GM12878 (cell line): ENCODE results near the gene CPLX1.

Source experiments
- BRCA1 ChIP-seq: IDR thresholded peaks from 2 replicates; pipeline ENCODE4 v1.6.1; 2011; ENCODE audit warnings: low read depth, low read length, improper control_type of control experiment
- ESRRA ChIP-seq: IDR thresholded peaks from 2 replicates; pipeline ENCODE4 v1.6.1; 2012; ENCODE audit warnings: mild to moderate bottlenecking, low read length, improper control_type of control experiment
- MAX ChIP-seq: IDR thresholded peaks from 2 replicates; pipeline ENCODE4 v1.6.1; 2012; ENCODE audit warnings: low read depth, low read length, improper control_type of control experiment
- MEF2A ChIP-seq: IDR thresholded peaks from 2 replicates; pipeline ENCODE4 v1.6.1; 2011; ENCODE audit warnings: low read depth, mild to moderate bottlenecking, low read length, moderate library complexity; ENCODE audit not compliant: insufficient read depth
- NR2C2 ChIP-seq: IDR thresholded peaks from 2 replicates; pipeline ENCODE4 v1.6.1; 2011; ENCODE audit warnings: borderline replicate concordance, low read depth; ENCODE audit not compliant: control insufficient read depth, insufficient read length
- PKNOX1 ChIP-seq: fragments of 450-650 bp; IDR thresholded peaks from 2 replicates; pipeline ENCODE4 v1.6.1; 2016; ENCODE audit warnings: mild to moderate bottlenecking
- RAD51 ChIP-seq: fragments of 450-650 bp; IDR thresholded peaks from 2 replicates; pipeline ENCODE4 v1.6.1; 2016; ENCODE audit warnings: moderate library complexity, mild to moderate bottlenecking, inconsistent platforms
- RBBP5 ChIP-seq: fragments of 200-600 bp; sonication (generic); conservative IDR thresholded peaks from 2 replicates; pipeline ENCODE4 v1.6.1; 2016
- RCOR1 ChIP-seq: conservative IDR thresholded peaks from 2 replicates; pipeline ENCODE4 v1.6.1; 2012; ENCODE audit warnings: low read depth, low read length, improper control_type of control experiment
- SMC3 ChIP-seq: IDR thresholded peaks from 2 replicates; pipeline ENCODE4 v1.6.1; 2011; ENCODE audit warnings: low read length, improper control_type of control experiment, borderline replicate concordance
- TARDBP ChIP-seq: IDR thresholded peaks from 2 replicates; pipeline ENCODE4 v1.6.1; 2016; ENCODE audit warnings: borderline replicate concordance
- TCF7 ChIP-seq: IDR thresholded peaks from 2 replicates; pipeline ENCODE4 v1.6.1; 2014; ENCODE audit warnings: antibody characterized with exemption, borderline replicate concordance
- ZBTB33 ChIP-seq: fragments of 450-650 bp; IDR thresholded peaks from 2 replicates; pipeline ENCODE4 v1.6.1; 2017; ENCODE audit warnings: mild to moderate bottlenecking
- TF ChIP-seq, protein P1 (sequence below), 3 experiments: IDR thresholded peaks in 2 of 3; conservative IDR thresholded peaks in 1 of 3; 2 replicates each; pipeline ENCODE4 v1.5.1; 2011; ENCODE audit warnings: low read depth in 3 of 3, low read length in 3 of 3, mild to moderate bottlenecking in 3 of 3, control low read depth in 2 of 3, moderate library complexity in 2 of 3, inconsistent platforms in 1 of 3, mixed read lengths in 1 of 3; ENCODE audit not compliant: control insufficient read depth in 2 of 3, insufficient read depth in 1 of 3; ENCODE audit errors: extremely low read depth in 1 of 3

DNA sequence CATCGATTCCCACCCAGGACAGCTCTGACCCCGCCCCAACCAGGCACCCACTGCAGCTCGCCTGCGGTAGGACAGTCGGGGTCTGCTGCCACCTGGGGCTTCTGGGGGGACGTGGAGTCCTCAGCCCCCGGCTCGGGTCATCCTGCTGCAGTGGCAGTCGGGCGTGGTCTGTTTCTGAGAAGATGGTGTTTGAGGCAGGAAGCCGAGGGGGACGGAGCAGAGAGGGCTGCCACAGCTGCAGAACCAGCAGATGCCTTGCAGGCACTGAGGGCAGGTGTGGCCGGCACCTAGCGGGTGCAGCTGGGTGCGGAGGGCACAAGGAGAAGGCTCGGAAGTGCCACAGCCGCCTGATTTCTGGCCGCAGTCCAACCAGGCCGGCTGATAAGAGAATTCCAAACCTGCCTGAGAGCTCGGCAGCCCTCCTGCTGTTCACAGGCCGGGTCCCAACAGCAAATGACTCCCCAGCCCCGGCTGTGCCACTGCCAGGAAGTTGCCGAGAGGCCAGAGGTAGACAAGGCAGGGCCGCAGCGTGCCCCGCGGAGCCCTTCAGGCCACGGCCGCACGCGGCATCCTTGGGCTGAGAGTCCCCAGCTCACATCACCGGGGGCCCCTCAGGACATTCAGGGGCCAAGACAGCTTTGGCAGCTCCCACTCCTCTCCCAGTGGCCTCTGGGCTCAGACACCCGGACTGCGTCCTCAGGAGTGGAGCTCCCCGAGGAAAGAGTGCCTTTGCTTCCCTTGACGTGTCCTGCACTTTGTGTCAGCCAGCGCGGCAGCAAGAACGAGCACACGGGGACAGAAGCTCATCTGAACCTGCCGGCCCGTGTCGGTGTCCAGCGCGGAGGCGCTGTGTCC, 9.4 kb upstream of the CPLX1 start:
- TF ChIP-seq, protein P1, sequence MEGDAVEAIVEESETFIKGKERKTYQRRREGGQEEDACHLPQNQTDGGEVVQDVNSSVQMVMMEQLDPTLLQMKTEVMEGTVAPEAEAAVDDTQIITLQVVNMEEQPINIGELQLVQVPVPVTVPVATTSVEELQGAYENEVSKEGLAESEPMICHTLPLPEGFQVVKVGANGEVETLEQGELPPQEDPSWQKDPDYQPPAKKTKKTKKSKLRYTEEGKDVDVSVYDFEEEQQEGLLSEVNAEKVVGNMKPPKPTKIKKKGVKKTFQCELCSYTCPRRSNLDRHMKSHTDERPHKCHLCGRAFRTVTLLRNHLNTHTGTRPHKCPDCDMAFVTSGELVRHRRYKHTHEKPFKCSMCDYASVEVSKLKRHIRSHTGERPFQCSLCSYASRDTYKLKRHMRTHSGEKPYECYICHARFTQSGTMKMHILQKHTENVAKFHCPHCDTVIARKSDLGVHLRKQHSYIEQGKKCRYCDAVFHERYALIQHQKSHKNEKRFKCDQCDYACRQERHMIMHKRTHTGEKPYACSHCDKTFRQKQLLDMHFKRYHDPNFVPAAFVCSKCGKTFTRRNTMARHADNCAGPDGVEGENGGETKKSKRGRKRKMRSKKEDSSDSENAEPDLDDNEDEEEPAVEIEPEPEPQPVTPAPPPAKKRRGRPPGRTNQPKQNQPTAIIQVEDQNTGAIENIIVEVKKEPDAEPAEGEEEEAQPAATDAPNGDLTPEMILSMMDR (IDR thresholded peaks at IDR 0.05 in 2 of 3, conservative IDR thresholded peaks at IDR 0.05 in 1 of 3; ENCODE audit: control insufficient read depth in 2 of 3, extremely low read depth in 1 of 3, insufficient read depth in 1 of 3, low read depth in 3 of 3, low read length in 3 of 3), result no peak
- TF ChIP-seq RBBP5 (no peak), RCOR1 (no peak), TCF7 (no peak), MEF2A (no peak), ZBTB33 (no peak), NR2C2 (no peak), PKNOX1 (no peak), RAD51 (no peak), ESRRA (no peak), SMC3 (no peak), TARDBP (no peak), BRCA1 (no peak), MAX (no peak)
